T-cell (primary cell): ENCODE data around the gene NXPH4. TPM values are rescaled to one million over a fixed set of nuclear protein-coding genes. Genes with fewer than 3 reads are reported as not detected.

Source experiments
- ATAC-seq, 4 experiments: fragments of 200-7000 bp in 3 of 4; fragments of 150-1000 bp in 1 of 4; cut with Tn5 transposase; replicated peaks in 1 of 4; 1 replicate in 3 of 4; 2 replicates in 1 of 4; pipeline ENCODE4 v1.10.0; 2021; ENCODE audit warnings: moderate library complexity in 3 of 4, mild to moderate bottlenecking in 2 of 4, moderate number of reproducible peaks in 1 of 4
- CTCF ChIA-PET, 2 donors: fragments of 300-600 bp; sonication (Branson Sonifier 250); formaldehyde crosslinking; loops; one replicate each; lab custom pipeline; 2022; ENCODE audit warnings: antibody characterized with exemption in 2 of 2; lab: Charles Lee
- POLR2A ChIA-PET, 2 donors: fragments of 300-600 bp; sonication (Branson Sonifier 250); formaldehyde crosslinking; loops; one replicate each; lab custom pipeline; 2022; ENCODE audit warnings: antibody characterized with exemption in 2 of 2; lab: Charles Lee
- DNase-seq, 35 experiments: peaks; one replicate each; pipeline versions ENCODE4 v3.0.0 to v3.0.0-alpha.2; 2013 to 2023
- H3K27ac ChIP-seq: one replicate; pipeline ENCODE4 v1.5.1; 2013; ENCODE audit warnings: low read length
- H3K27me3 ChIP-seq, 2 experiments: replicated peaks in 1 of 2; 1 replicate in 1 of 2; 2 replicates in 1 of 2; pipeline versions ENCODE4 v1.6.1 to v1.7.0; 2013; ENCODE audit warnings: low read length in 1 of 2, mixed read lengths in 1 of 2; ENCODE audit not compliant: control insufficient read depth in 2 of 2, insufficient read depth in 2 of 2; ENCODE audit errors: extremely low read depth in 1 of 2
- H3K36me3 ChIP-seq, 2 donors: 1 replicate in 1 of 2; 2 replicates in 1 of 2; pipeline versions ENCODE4 v1.6.1 to v1.7.0; 2013; ENCODE audit warnings: low read length in 1 of 2; ENCODE audit not compliant: control insufficient read depth in 2 of 2, insufficient read depth in 1 of 2; ENCODE audit errors: extremely low read depth in 1 of 2
- H3K4me1 ChIP-seq, 2 experiments: 1 replicate in 1 of 2; 2 replicates in 1 of 2; pipeline versions ENCODE4 v1.6.1 to v1.7.0; 2013; ENCODE audit warnings: low read length in 2 of 2, mixed read lengths in 1 of 2; ENCODE audit not compliant: insufficient read depth in 2 of 2, control insufficient read depth in 1 of 2; ENCODE audit errors: extremely low read depth in 1 of 2
- H3K4me3 ChIP-seq, 2 donors: 1 replicate in 1 of 2; 2 replicates in 1 of 2; pipeline versions ENCODE4 v1.5.1 to v1.7.0; 2013; ENCODE audit warnings: mild to moderate bottlenecking in 2 of 2, low read length in 1 of 2, moderate library complexity in 1 of 2; ENCODE audit not compliant: control insufficient read depth in 1 of 2; ENCODE audit errors: extremely low read depth in 1 of 2
- H3K9me3 ChIP-seq: 2 replicates; pipeline ENCODE4 v1.7.0; 2013
- H3K27ac Mint-ChIP-seq, 2 donors: one replicate each; pipeline ENCODE4 v1.8.0; 2020 to 2021; ENCODE audit warnings: mild to moderate bottlenecking in 2 of 2, mixed read lengths in 2 of 2
- H3K27me3 Mint-ChIP-seq, 2 donors: one replicate each; pipeline ENCODE4 v1.8.0; 2021 to 2022; ENCODE audit warnings: mixed read lengths in 2 of 2
- H3K36me3 Mint-ChIP-seq: one replicate; pipeline ENCODE4 v1.8.0; 2021; ENCODE audit warnings: mixed read lengths
- H3K4me1 Mint-ChIP-seq, 3 donors: one replicate each; pipeline ENCODE4 v1.8.0; 2020 to 2022; ENCODE audit warnings: mixed read lengths in 3 of 3, mild to moderate bottlenecking in 1 of 3
- H3K4me3 Mint-ChIP-seq, 3 donors: one replicate each; pipeline ENCODE4 v1.8.0; 2020 to 2022; ENCODE audit warnings: mild to moderate bottlenecking in 3 of 3, mixed read lengths in 3 of 3, moderate library complexity in 3 of 3
- H3K9me3 Mint-ChIP-seq, 3 donors: one replicate each; pipeline ENCODE4 v1.8.0; 2020 to 2022; ENCODE audit warnings: mixed read lengths in 3 of 3
- WGBS: methylation state at CpG from one replicate; pipeline ENCODE4 v1.1.5; 2013; ENCODE audit warnings: missing lambda C conversion rate; ENCODE audit not compliant: insufficient coverage; 5-methylcytosine and 5-hydroxymethylcytosine counted together
- total RNA-seq, 35 experiments: library from RNA in 6 of 35; stranded (reverse) in 6 of 35; fragments of 120-200 nt in 1 of 35; gene quantifications; one replicate each; pipeline versions ENCODE4 v1.2.1 to v1.2.4 and lab custom pipeline; 2013 to 2026

Gene NXPH4
- total RNA-seq, 5 donors from 2014 or later (not counting 1 experiment from before 2014, with no cell fraction given) = 0.49 to 4.5 (median 1.0) TPM; not detected in 1

- H3K27ac ChIP-seq = peak within 1 kb of the TSS; percentile 31
- ATAC-seq = peak; percentile 60 to 77 (median 71)
- peaks cover 17 to 68% of the 10 kb centered on the region in 2 experiments for H3K4me1 ChIP-seq
- ChIA-PET CTCF (interaction anchor here (0.6 to 3.1 kb wide), 16 partner anchors 8 to 429 kb away, joined by 3 to 38 read pairs (median 6); a partner anchor contains a TSS), POLR2A (interaction anchor here (0.6 kb wide), 5 partner anchors 21 to 503 kb away, joined by 3 to 8 read pairs (median 5); partner anchors contain the start of genes STAC3 (in 1 of the 2) and STAT6 (in 1 of the 2))
- H3K36me3 ChIP-seq = peaks cover 17 to 36% of the 10 kb centered on the region in 2 donors
- Mint-ChIP-seq H3K27ac (peak within 1 kb of the TSS; percentile 84 to 86), H3K4me3 (peak within 1 kb of the TSS; percentile 93 to 96 (median 95)), H3K36me3 (peaks cover 33% of the 10 kb centered on the region), H3K27me3 (peaks cover 13 to 23% of the 10 kb centered on the region in 2 donors), H3K4me1 (peaks cover 45 to 71% (median 54%) of the 10 kb centered on the region in 3 donors), H3K9me3 (no peaks in the 10 kb centered on the region)
- peaks cover 0 to 40% of the 10 kb centered on the region in 2 experiments for H3K27me3 ChIP-seq
- WGBS = 0% methylated on average over 28 of the region's 42 CpGs
- H3K4me3 ChIP-seq = peak within 1 kb of the TSS; percentile 83 to 94
- no peaks in the 10 kb centered on the region for H3K9me3 ChIP-seq
- DNase-seq = peak; percentile 68 to 96 (median 84)
Observed at GRCh38 chr12:57229634-57230380, 13.2 kb downstream of the NXPH4 start, which contains the start of gene SHMT2. SHMT2 (plus strand) TSS chr12:57229711; CDS start chr12:57229779, 68 bp downstream.

GRCh38 chr12:57230381-57231155 is 14.0 kb downstream of the NXPH4 start:
- 71% methylated on average over 9 of the region's 10 CpGs for WGBS

GRCh38 chr12:57231276-57232021 is 14.9 kb downstream of the NXPH4 start:
- H3K9me3 Mint-ChIP-seq = no peaks in the 10 kb centered on the region
- peaks cover 35 to 68% (median 47%) of the 10 kb centered on the region in 3 donors for H3K4me1 Mint-ChIP-seq
- H3K4me3 ChIP-seq = no peak overlapping the region
- DNase-seq = no peak
- H3K4me1 ChIP-seq = peaks cover 16 to 68% of the 10 kb centered on the region in 2 experiments
- peak overlapping the region; percentile 93 to 96 (median 95) for H3K4me3 Mint-ChIP-seq
- no peaks in the 10 kb centered on the region for H3K9me3 ChIP-seq
- H3K27ac ChIP-seq = no peak overlapping the region
- ATAC-seq = no peak
- 100% methylated on average over 2 of the region's 13 CpGs for WGBS
- H3K27me3 ChIP-seq = peaks cover 0 to 40% of the 10 kb centered on the region in 2 experiments
- POLR2A ChIA-PET = no interaction called here
- CTCF ChIA-PET = interaction anchor here (0.5 to 3.1 kb wide), 4 partner anchors 12 to 49 kb away, joined by 3 to 38 read pairs (median 10); no protein-coding TSS in a partner anchor
- peaks cover 14% of the 10 kb centered on the region in 2 donors for H3K27me3 Mint-ChIP-seq
- peaks cover 17 to 36% of the 10 kb centered on the region in 2 donors for H3K36me3 ChIP-seq
- peaks cover 36% of the 10 kb centered on the region for H3K36me3 Mint-ChIP-seq
- H3K27ac Mint-ChIP-seq = no peak overlapping the region

More at GRCh38 chr12:57230381-57231155, 14.0 kb downstream of the NXPH4 start:
- ChIA-PET POLR2A (no interaction called here), CTCF (interaction anchor here (0.6 to 3.1 kb wide), 9 partner anchors 7 to 118 kb away, joined by 3 to 38 read pairs (median 7); no protein-coding TSS in a partner anchor)
- Histone ChIP-seq H3K9me3 (no peaks in the 10 kb centered on the region), H3K4me3 (peak overlapping the region; percentile 83 to 94), H3K27me3 (peaks cover 0 to 40% of the 10 kb centered on the region in 2 experiments), H3K4me1 (peaks cover 17 to 68% of the 10 kb centered on the region in 2 experiments), H3K27ac (no peak overlapping the region), H3K36me3 (peaks cover 17 to 36% of the 10 kb centered on the region in 2 donors)
- DNase-seq = no peak
- peaks cover 40 to 69% (median 50%) of the 10 kb centered on the region in 3 donors for H3K4me1 Mint-ChIP-seq
- H3K9me3 Mint-ChIP-seq = no peaks in the 10 kb centered on the region
- H3K4me3 Mint-ChIP-seq = peak overlapping the region; percentile 93 to 96 (median 95)
- peaks cover 36% of the 10 kb centered on the region for H3K36me3 Mint-ChIP-seq
- peaks cover 13 to 18% of the 10 kb centered on the region in 2 donors for H3K27me3 Mint-ChIP-seq
- peak overlapping the region in 1 of 2 donors; percentile 18 for H3K27ac Mint-ChIP-seq
- ATAC-seq = no peak

- Histone ChIP-seq H3K27ac (no peak overlapping the region), H3K36me3 (peaks cover 17 to 36% of the 10 kb centered on the region in 2 donors), H3K27me3 (peaks cover 2 to 40% of the 10 kb centered on the region in 2 experiments), H3K9me3 (no peaks in the 10 kb centered on the region), H3K4me1 (peaks cover 21 to 69% of the 10 kb centered on the region in 2 experiments), H3K4me3 (no peak overlapping the region)
- ChIA-PET POLR2A (no interaction called here), CTCF (interaction anchor here (0.5 to 0.6 kb wide), 2 partner anchors 11 to 47 kb away, joined by 5 to 9 read pairs; no protein-coding TSS in a partner anchor)
- DNase-seq (no peak), ATAC-seq (no peak)
- H3K36me3 Mint-ChIP-seq = peaks cover 36% of the 10 kb centered on the region
- no peaks in the 10 kb centered on the region for H3K9me3 Mint-ChIP-seq
- H3K27ac Mint-ChIP-seq = no peak overlapping the region
- H3K27me3 Mint-ChIP-seq = peaks cover 16 to 19% of the 10 kb centered on the region in 2 donors
- no peak overlapping the region for H3K4me3 Mint-ChIP-seq
- WGBS = 97% methylated on average over 6 of the region's 19 CpGs
- H3K4me1 Mint-ChIP-seq = peaks cover 37 to 70% (median 52%) of the 10 kb centered on the region in 3 donors
Observed at GRCh38 chr12:57232156-57232756, 15.7 kb downstream of the NXPH4 start.

GRCh38 chr12:57233357-57234232 is 17.0 kb downstream of the NXPH4 start:
- Mint-ChIP-seq H3K27ac (peak overlapping the region in 1 of 2 donors; percentile 79), H3K36me3 (peaks cover 36% of the 10 kb centered on the region), H3K27me3 (peaks cover 22 to 23% of the 10 kb centered on the region in 2 donors), H3K4me1 (peaks cover 42 to 75% (median 54%) of the 10 kb centered on the region in 3 donors), H3K9me3 (no peaks in the 10 kb centered on the region), H3K4me3 (no peak overlapping the region)
- ATAC-seq = no peak
- peaks cover 8 to 50% of the 10 kb centered on the region in 2 experiments for H3K27me3 ChIP-seq
- CTCF ChIA-PET = interaction anchor here in 1 of 2 donors (1.0 kb wide), 1 partner anchor 20 kb away, joined by 5 read pairs; no protein-coding TSS in a partner anchor
- WGBS = 98% methylated on average over 8 of the region's 15 CpGs
- peaks cover 17 to 36% of the 10 kb centered on the region in 2 donors for H3K36me3 ChIP-seq
- DNase-seq = no peak
- H3K4me1 ChIP-seq = peaks cover 27 to 77% of the 10 kb centered on the region in 2 experiments
- POLR2A ChIA-PET = no interaction called here
- no peaks in the 10 kb centered on the region for H3K9me3 ChIP-seq
- peak overlapping the region; percentile 23 for H3K27ac ChIP-seq
- no peak overlapping the region for H3K4me3 ChIP-seq
